Keratinocyte (primary cell): Measurements from ENCODE around the gene DYRK2. TPM values are rescaled to one million over a fixed set of nuclear protein-coding genes. Genes with fewer than 3 reads are reported as not detected.

Experiments used
- DNase-seq: peaks from one replicate; pipeline ENCODE4 v3.0.0-alpha.2; 2011; ENCODE audit warnings: low read depth, missing footprints, low spot score
- FAIRE-seq: peaks from 2 replicates; lab custom pipeline; 2011; peaks lifted over from hg19 to GRCh38; lab: Jason Lieb, UNC
- H2AFZ ChIP-seq: 2 replicates; pipeline ENCODE4 v1.6.0; 2012; ENCODE audit warnings: low read length, control low read depth, inconsistent platforms; ENCODE audit not compliant: control insufficient read depth
- H3K27ac ChIP-seq: 2 replicates; pipeline ENCODE4 v1.5.1; 2011; ENCODE audit warnings: low read length; ENCODE audit not compliant: control insufficient read depth, insufficient read depth
- H3K27me3 ChIP-seq: 3 replicates; pipeline ENCODE4 v1.6.0; 2011; ENCODE audit warnings: low read length; ENCODE audit not compliant: control insufficient read depth, insufficient read depth; ENCODE audit errors: extremely low read depth
- H3K36me3 ChIP-seq, 2 experiments: 2 replicates in 1 of 2; 3 replicates in 1 of 2; pipeline ENCODE4 v1.5.1; 2011; ENCODE audit warnings: low read length in 2 of 2, mild to moderate bottlenecking in 1 of 2; ENCODE audit not compliant: control insufficient read depth in 2 of 2, insufficient read depth in 2 of 2; ENCODE audit errors: extremely low read depth in 1 of 2
- H3K4me1 ChIP-seq: 3 replicates; pipeline ENCODE4 v1.5.1; 2011; ENCODE audit warnings: low read length; ENCODE audit not compliant: control insufficient read depth, insufficient read depth; ENCODE audit errors: extremely low read depth
- H3K4me2 ChIP-seq: 3 replicates; pipeline ENCODE4 v1.6.0; 2011; ENCODE audit warnings: low read depth, low read length; ENCODE audit not compliant: control insufficient read depth, insufficient read depth; ENCODE audit errors: extremely low read depth
- H3K4me3 ChIP-seq, 3 experiments: fragments of 200-600 bp in 1 of 3; sonication (generic) in 1 of 3; 2 replicates in 2 of 3; 3 replicates in 1 of 3; pipeline ENCODE4 v1.5.1; 2011 to 2016; ENCODE audit warnings: low read length in 3 of 3, mild to moderate bottlenecking in 3 of 3, control low read depth in 2 of 3, inconsistent platforms in 1 of 3, low read depth in 1 of 3, mixed read lengths in 1 of 3, mixed run types in 1 of 3, moderate library complexity in 1 of 3; ENCODE audit not compliant: control insufficient read depth in 2 of 3, insufficient read depth in 2 of 3; ENCODE audit errors: extremely low read depth in 1 of 3
- H3K79me2 ChIP-seq: 2 replicates; pipeline ENCODE4 v1.6.0; 2012; ENCODE audit warnings: low read length; ENCODE audit not compliant: control insufficient read depth, insufficient read depth
- H3K9ac ChIP-seq: 3 replicates; pipeline ENCODE4 v1.6.0; 2011; ENCODE audit warnings: low read length; ENCODE audit not compliant: control insufficient read depth, insufficient read depth; ENCODE audit errors: extremely low read depth
- H3K9me1 ChIP-seq: 3 replicates; pipeline ENCODE4 v1.6.0; 2011; ENCODE audit warnings: low read length; ENCODE audit not compliant: control insufficient read depth, insufficient read depth; ENCODE audit errors: extremely low read depth
- H3K9me3 ChIP-seq: 2 replicates; pipeline ENCODE4 v1.5.1; 2012; ENCODE audit warnings: low read depth, low read length; ENCODE audit not compliant: control insufficient read depth
- H4K20me1 ChIP-seq: 3 replicates; pipeline ENCODE4 v1.6.0; 2011; ENCODE audit warnings: low read length; ENCODE audit not compliant: control insufficient read depth, insufficient read depth; ENCODE audit errors: extremely low read depth
- EZH2 ChIP-seq: IDR thresholded peaks from one replicate; pipeline ENCODE4 v1.6.1; 2012; ENCODE audit warnings: inconsistent platforms, mild to moderate bottlenecking, low read length, moderate library complexity
- dilution Hi-C: fragments of 300-500 bp; cut with MboI; formaldehyde crosslinking; loops from one replicate; pipeline ENCODE4 v1.7.0; 2020; ENCODE audit warnings: low sequenced_read_pairs; ENCODE audit not compliant: extremely low pct_ligation_motif_present
- polyA plus RNA-seq, 5 experiments: library from polyadenylated mRNA; depleted of rRNA in 3 of 5; stranded (reverse) in 3 of 5; stranded (forward) in 1 of 5; unstranded in 1 of 5; fragments of >200 nt; gene quantifications; 1 replicate in 1 of 5; 2 replicates in 3 of 5; 3 replicates in 1 of 5; pipeline versions ENCODE4 v1.2.1 to v1.2.3, GENCODE V29; 2011 to 2012; ENCODE audit warnings: missing spikeins in 2 of 5, low read depth in 1 of 5, low replicate concordance in 1 of 5
- TF ChIP-seq, protein P1 (sequence below), 3 experiments: IDR thresholded peaks in 1 of 3; conservative IDR thresholded peaks in 1 of 3; optimal IDR thresholded peaks in 1 of 3; 2 replicates in 2 of 3; 3 replicates in 1 of 3; pipeline versions ENCODE3 to v1.5.1; 2011; ENCODE audit warnings: low read length in 3 of 3, mild to moderate bottlenecking in 3 of 3, moderate library complexity in 2 of 3, control low read depth in 1 of 3, inconsistent platforms in 1 of 3; ENCODE audit not compliant: insufficient read depth in 2 of 3; ENCODE audit errors: extremely low read depth in 1 of 3

DYRK2 gene
- polyA plus RNA-seq, 1 donor (not counting 4 experiments of a cell fraction or from before 2014, with no cell fraction given) = 22.7 TPM

DNA sequence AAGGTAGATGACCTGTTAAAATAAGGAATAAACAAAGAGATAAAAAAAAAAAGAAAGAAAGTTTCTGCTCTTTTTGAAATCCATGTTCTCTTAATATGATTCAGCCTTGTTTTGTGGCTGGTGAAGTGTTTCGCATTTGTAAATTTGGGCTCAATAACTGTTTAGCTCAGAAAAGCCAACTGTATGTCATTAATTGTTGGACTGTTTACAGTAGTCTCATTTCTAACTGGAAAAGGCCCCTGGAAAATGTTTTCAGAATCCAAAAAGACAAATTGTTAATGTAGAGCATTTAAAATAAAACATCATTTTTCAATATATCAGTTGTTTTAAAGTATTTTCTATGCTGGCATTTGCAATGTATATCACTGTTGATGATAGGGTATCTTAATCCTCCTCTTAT lies 47.4 kb upstream of the DYRK2 start:
- no peak overlapping the region for H3K4me3 ChIP-seq
- H3K27me3 ChIP-seq = peaks cover 3% of the 10 kb centered on the region
- TF ChIP-seq, protein P1, sequence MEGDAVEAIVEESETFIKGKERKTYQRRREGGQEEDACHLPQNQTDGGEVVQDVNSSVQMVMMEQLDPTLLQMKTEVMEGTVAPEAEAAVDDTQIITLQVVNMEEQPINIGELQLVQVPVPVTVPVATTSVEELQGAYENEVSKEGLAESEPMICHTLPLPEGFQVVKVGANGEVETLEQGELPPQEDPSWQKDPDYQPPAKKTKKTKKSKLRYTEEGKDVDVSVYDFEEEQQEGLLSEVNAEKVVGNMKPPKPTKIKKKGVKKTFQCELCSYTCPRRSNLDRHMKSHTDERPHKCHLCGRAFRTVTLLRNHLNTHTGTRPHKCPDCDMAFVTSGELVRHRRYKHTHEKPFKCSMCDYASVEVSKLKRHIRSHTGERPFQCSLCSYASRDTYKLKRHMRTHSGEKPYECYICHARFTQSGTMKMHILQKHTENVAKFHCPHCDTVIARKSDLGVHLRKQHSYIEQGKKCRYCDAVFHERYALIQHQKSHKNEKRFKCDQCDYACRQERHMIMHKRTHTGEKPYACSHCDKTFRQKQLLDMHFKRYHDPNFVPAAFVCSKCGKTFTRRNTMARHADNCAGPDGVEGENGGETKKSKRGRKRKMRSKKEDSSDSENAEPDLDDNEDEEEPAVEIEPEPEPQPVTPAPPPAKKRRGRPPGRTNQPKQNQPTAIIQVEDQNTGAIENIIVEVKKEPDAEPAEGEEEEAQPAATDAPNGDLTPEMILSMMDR (optimal IDR thresholded peaks at IDR 0.05 in 1 of 3, IDR thresholded peaks at IDR 0.05 in 1 of 3, conservative IDR thresholded peaks at IDR 0.05 in 1 of 3; ENCODE audit: extremely low read depth in 1 of 3, insufficient read depth in 2 of 3, low read length in 3 of 3) = no peak
- TF ChIP-seq EZH2 = no peak
- no peaks in the 10 kb centered on the region for H3K36me3 ChIP-seq
- no peaks in the 10 kb centered on the region for H3K4me1 ChIP-seq
- no peak overlapping the region for H3K4me2 ChIP-seq
- no peaks in the 10 kb centered on the region for H3K9me3 ChIP-seq
- no peaks in the 10 kb centered on the region for H4K20me1 ChIP-seq
- FAIRE-seq = no peak
- dilution Hi-C loops = no loop called here
- no peak for DNase-seq
- no peak overlapping the region for H3K9ac ChIP-seq
- no peak overlapping the region for H2AFZ ChIP-seq
- H3K79me2 ChIP-seq = no peaks in the 10 kb centered on the region
- H3K9me1 ChIP-seq = no peaks in the 10 kb centered on the region
- H3K27ac ChIP-seq = no peak overlapping the region

DNA sequence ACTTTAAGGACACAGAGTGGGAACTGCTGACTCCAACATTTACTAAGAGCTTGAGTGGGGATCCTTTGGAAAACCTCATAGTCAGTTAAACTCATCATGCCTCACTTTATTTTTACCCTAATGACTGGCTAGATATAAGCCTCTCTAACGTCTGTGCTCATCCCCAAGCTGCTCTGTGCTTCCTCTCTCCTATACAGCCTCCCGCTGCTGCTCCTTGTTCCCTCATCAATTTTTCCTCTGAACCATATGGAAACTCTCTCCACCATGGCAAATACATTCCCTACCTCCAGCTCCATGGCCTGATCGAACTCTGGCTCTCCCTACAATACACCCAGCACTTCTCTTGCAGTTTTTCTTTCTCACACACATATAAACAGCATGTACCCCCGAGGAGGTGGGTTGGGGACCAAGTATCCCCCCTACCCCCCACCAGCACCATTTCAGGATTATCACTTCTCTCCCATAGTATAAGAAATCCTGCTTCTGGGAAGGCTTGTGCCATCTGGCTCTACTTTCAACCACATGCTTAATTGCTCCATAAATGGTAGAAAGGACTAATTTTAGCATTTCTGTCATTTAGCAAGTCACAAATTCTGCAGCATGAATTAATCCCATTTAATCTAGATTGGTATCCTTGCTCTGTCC lies 39.2 kb upstream of the DYRK2 start:
- Histone ChIP-seq H2AFZ (no peak overlapping the region), H3K4me3 (no peak overlapping the region), H3K9me1 (no peaks in the 10 kb centered on the region), H3K36me3 (no peaks in the 10 kb centered on the region), H3K27me3 (peaks cover 12% of the 10 kb centered on the region), H3K79me2 (no peaks in the 10 kb centered on the region), H3K4me1 (no peaks in the 10 kb centered on the region), H3K9ac (no peak overlapping the region), H3K4me2 (no peak overlapping the region), H3K27ac (no peak overlapping the region), H4K20me1 (no peaks in the 10 kb centered on the region), H3K9me3 (no peaks in the 10 kb centered on the region)
- FAIRE-seq = no peak
- DNase-seq = no peak
- no peak for TF ChIP-seq EZH2
- TF ChIP-seq, protein P1 (optimal IDR thresholded peaks at IDR 0.05 in 1 of 3, IDR thresholded peaks at IDR 0.05 in 1 of 3, conservative IDR thresholded peaks at IDR 0.05 in 1 of 3; ENCODE audit: extremely low read depth in 1 of 3, insufficient read depth in 2 of 3, low read length in 3 of 3) = no peak
- dilution Hi-C loops = no loop called here
